Astrocyte (in vitro differentiated cells and primary cell): ENCODE measurements around the gene HS3ST3A1. TPM values are rescaled to one million over a fixed set of nuclear protein-coding genes. Genes with fewer than 3 reads are reported as not detected.

Source experiments
- DNase-seq: peaks from one replicate; pipeline ENCODE4 v3.0.0-alpha.2; 2010; ENCODE audit warnings: low read depth
- FAIRE-seq: peaks from 2 replicates; lab custom pipeline; 2011; peaks lifted over from hg19 to GRCh38; lab: Jason Lieb, UNC
- H2AFZ ChIP-seq: 2 replicates; pipeline ENCODE4 v1.6.0; 2012; ENCODE audit warnings: low read depth, low read length, inconsistent platforms
- H3K27ac ChIP-seq: 2 replicates; pipeline ENCODE4 v1.5.1; 2011; ENCODE audit warnings: low read depth, low read length, inconsistent platforms
- H3K27me3 ChIP-seq: 2 replicates; pipeline ENCODE4 v1.6.0; 2011; ENCODE audit warnings: low read length, inconsistent platforms; ENCODE audit not compliant: insufficient read depth
- H3K36me3 ChIP-seq: 2 replicates; pipeline ENCODE4 v1.5.1; 2011; ENCODE audit warnings: low read length, inconsistent platforms; ENCODE audit not compliant: insufficient read depth
- H3K4me1 ChIP-seq: 2 replicates; pipeline ENCODE4 v1.5.1; 2011; ENCODE audit warnings: low read length, inconsistent platforms; ENCODE audit not compliant: insufficient read depth
- H3K4me2 ChIP-seq: 2 replicates; pipeline ENCODE4 v1.6.0; 2012; ENCODE audit warnings: low read length, inconsistent platforms
- H3K4me3 ChIP-seq: 2 replicates; pipeline ENCODE4 v1.5.1; 2011; ENCODE audit warnings: low read depth, mild to moderate bottlenecking, low read length, inconsistent platforms; ENCODE audit not compliant: insufficient read depth
- H3K79me2 ChIP-seq: 2 replicates; pipeline ENCODE4 v1.6.0; 2012; ENCODE audit warnings: mild to moderate bottlenecking, low read length, inconsistent platforms; ENCODE audit not compliant: insufficient read depth
- H3K9ac ChIP-seq: 2 replicates; pipeline ENCODE4 v1.6.0; 2012; ENCODE audit warnings: mild to moderate bottlenecking, low read length, inconsistent platforms
- H3K9me3 ChIP-seq: 2 replicates; pipeline ENCODE4 v1.5.1; 2012; ENCODE audit warnings: low read depth, mild to moderate bottlenecking, low read length, inconsistent platforms; ENCODE audit not compliant: insufficient read depth
- H4K20me1 ChIP-seq: 2 replicates; pipeline ENCODE4 v1.6.0; 2012; ENCODE audit warnings: low read length, inconsistent platforms; ENCODE audit not compliant: insufficient read depth
- H3K27ac Mint-ChIP-seq: one replicate; pipeline ENCODE4 v1.8.0; 2021; ENCODE audit warnings: mild to moderate bottlenecking, mixed read lengths; ENCODE audit not compliant: unreplicated experiment
- H3K27me3 Mint-ChIP-seq: one replicate; pipeline ENCODE4 v1.8.0; 2021; ENCODE audit warnings: low read depth, mixed read lengths; ENCODE audit not compliant: unreplicated experiment
- H3K36me3 Mint-ChIP-seq: one replicate; pipeline ENCODE4 v1.8.0; 2021; ENCODE audit warnings: low read depth, mixed read lengths; ENCODE audit not compliant: unreplicated experiment
- H3K4me1 Mint-ChIP-seq: one replicate; pipeline ENCODE4 v1.8.0; 2021; ENCODE audit warnings: low read depth, mixed read lengths; ENCODE audit not compliant: unreplicated experiment
- H3K4me3 Mint-ChIP-seq: one replicate; pipeline ENCODE4 v1.8.0; 2021; ENCODE audit warnings: mild to moderate bottlenecking, moderate library complexity, mixed read lengths; ENCODE audit not compliant: unreplicated experiment
- H3K9me3 Mint-ChIP-seq: one replicate; pipeline ENCODE4 v1.8.0; 2021; ENCODE audit warnings: mild to moderate bottlenecking, mixed read lengths; ENCODE audit not compliant: unreplicated experiment
- CTCF ChIP-seq: IDR thresholded peaks from 2 replicates; pipeline ENCODE4 v1.5.1; 2011; ENCODE audit warnings: low read depth, mild to moderate bottlenecking, inconsistent platforms, low read length, moderate library complexity; ENCODE audit not compliant: insufficient read depth
- EZH2 ChIP-seq: IDR thresholded peaks from 2 replicates; pipeline ENCODE4 v1.6.1; 2012; ENCODE audit warnings: mild to moderate bottlenecking, low read length, inconsistent platforms; ENCODE audit not compliant: insufficient read depth
- total RNA-seq: library from RNA; stranded (reverse); gene quantifications from 2 replicates; pipeline ENCODE4 v1.2.1, GENCODE V29; 2021

Gene HS3ST3A1
- total RNA-seq, 1 donor from 2014 or later = 7.6 TPM

- no peak for TF ChIP-seq EZH2
- TF ChIP-seq CTCF = no peak
- Mint-ChIP-seq H3K9me3 (no peaks in the 10 kb centered on the region), H3K27ac (no peak overlapping the region), H3K4me1 (peaks cover 27% of the 10 kb centered on the region), H3K36me3 (peaks cover 3% of the 10 kb centered on the region), H3K4me3 (no peak overlapping the region), H3K27me3 (no peaks in the 10 kb centered on the region)
- DNase-seq (no peak), FAIRE-seq (no peak)
- H3K27me3 ChIP-seq = no peaks in the 10 kb centered on the region
- H3K4me1 ChIP-seq = peaks cover 12% of the 10 kb centered on the region
- H3K27ac ChIP-seq = no peak overlapping the region
- H3K79me2 ChIP-seq = peaks cover 18% of the 10 kb centered on the region
- H3K36me3 ChIP-seq = peaks cover 16% of the 10 kb centered on the region
- no peak overlapping the region for H3K4me2 ChIP-seq
- H3K4me3 ChIP-seq = no peak overlapping the region
- no peak overlapping the region for H3K9ac ChIP-seq
- H3K9me3 ChIP-seq = no peaks in the 10 kb centered on the region
- no peaks in the 10 kb centered on the region for H4K20me1 ChIP-seq
- H2AFZ ChIP-seq = no peak overlapping the region
Observed at GRCh38 chr17:13495423-13495822, 106.3 kb downstream of the HS3ST3A1 start.

- Mint-ChIP-seq H3K4me3 (no peak overlapping the region), H3K9me3 (no peaks in the 10 kb centered on the region), H3K36me3 (peaks cover 3% of the 10 kb centered on the region), H3K27ac (no peak overlapping the region), H3K27me3 (no peaks in the 10 kb centered on the region), H3K4me1 (peaks cover 20% of the 10 kb centered on the region)
- TF ChIP-seq EZH2 (no peak), CTCF (no peak)
- no peaks in the 10 kb centered on the region for H3K27me3 ChIP-seq
- H3K4me3 ChIP-seq = no peak overlapping the region
- FAIRE-seq (no peak), DNase-seq (no peak)
- no peak overlapping the region for H2AFZ ChIP-seq
- H3K4me1 ChIP-seq = peaks cover 13% of the 10 kb centered on the region
- H3K27ac ChIP-seq = no peak overlapping the region
- H3K79me2 ChIP-seq = no peaks in the 10 kb centered on the region
- H3K36me3 ChIP-seq = peaks cover 16% of the 10 kb centered on the region
- H3K4me2 ChIP-seq = no peak overlapping the region
- no peaks in the 10 kb centered on the region for H4K20me1 ChIP-seq
- H3K9me3 ChIP-seq = no peaks in the 10 kb centered on the region
- no peak overlapping the region for H3K9ac ChIP-seq
Observed at GRCh38 chr17:13492737-13493122, 109.0 kb downstream of the HS3ST3A1 start.

GRCh38 chr17:13491916-13492736, 109.6 kb downstream of the HS3ST3A1 start:
- DNase-seq = peak; percentile 47
- no peaks in the 10 kb centered on the region for H3K27me3 Mint-ChIP-seq
- no peak for TF ChIP-seq EZH2
- no peak for TF ChIP-seq CTCF
- H3K4me3 ChIP-seq = no peak overlapping the region
- peaks cover 3% of the 10 kb centered on the region for H3K36me3 Mint-ChIP-seq
- peaks cover 16% of the 10 kb centered on the region for H3K36me3 ChIP-seq
- no peaks in the 10 kb centered on the region for H3K79me2 ChIP-seq
- FAIRE-seq = no peak
- H3K9me3 Mint-ChIP-seq = no peaks in the 10 kb centered on the region
- H3K4me1 Mint-ChIP-seq = peaks cover 18% of the 10 kb centered on the region
- no peak overlapping the region for H3K4me3 Mint-ChIP-seq
- H4K20me1 ChIP-seq = no peaks in the 10 kb centered on the region
- H3K9ac ChIP-seq = no peak overlapping the region
- no peaks in the 10 kb centered on the region for H3K9me3 ChIP-seq
- H3K27ac Mint-ChIP-seq = no peak overlapping the region
- H3K4me1 ChIP-seq = peaks cover 13% of the 10 kb centered on the region
- no peak overlapping the region for H2AFZ ChIP-seq
- H3K4me2 ChIP-seq = peak overlapping the region; percentile 18
- H3K27me3 ChIP-seq = no peaks in the 10 kb centered on the region
- H3K27ac ChIP-seq = no peak overlapping the region
